Ishikawa (cell line): ENCODE measurements around the gene ARHGEF19.
A peak's percentile ranks its signal among the peaks of the same experiment; 100 is the strongest.

Source experiments
- CEBPB ChIP-seq: IDR thresholded peaks from 2 replicates; pipeline ENCODE4 v1.6.1; 2012
- CREB1 ChIP-seq: IDR thresholded peaks from 2 replicates; pipeline ENCODE4 v1.6.1; 2012; ENCODE audit warnings: low read depth
- EGR1 ChIP-seq: IDR thresholded peaks from 2 replicates; pipeline ENCODE4 v1.6.1; 2012
- EP300 ChIP-seq: IDR thresholded peaks from 2 replicates; pipeline ENCODE4 v1.6.1; 2012; ENCODE audit warnings: borderline replicate concordance
- FOXM1 ChIP-seq: IDR thresholded peaks from 2 replicates; pipeline ENCODE4 v1.6.1; 2012; ENCODE audit warnings: low read depth, borderline replicate concordance
- NFIC ChIP-seq: IDR thresholded peaks from 2 replicates; pipeline ENCODE4 v1.6.1; 2012
- RAD21 ChIP-seq: IDR thresholded peaks from 2 replicates; pipeline ENCODE4 v1.6.1; 2012; ENCODE audit warnings: low read depth
- TAF1 ChIP-seq: IDR thresholded peaks from 2 replicates; pipeline ENCODE4 v1.6.1; 2012; ENCODE audit warnings: low read depth, mild to moderate bottlenecking
- TCF12 ChIP-seq: IDR thresholded peaks from 2 replicates; pipeline ENCODE4 v1.6.1; 2012; ENCODE audit warnings: low read depth
- TEAD4 ChIP-seq: IDR thresholded peaks from 2 replicates; pipeline ENCODE4 v1.6.1; 2012
- YY1 ChIP-seq: IDR thresholded peaks from 2 replicates; pipeline ENCODE4 v1.6.1; 2012; ENCODE audit warnings: low read depth
- ZBTB7A ChIP-seq: IDR thresholded peaks from 2 replicates; pipeline ENCODE4 v1.6.1; 2012; ENCODE audit warnings: low read depth
- TF ChIP-seq, protein P1 (sequence below): IDR thresholded peaks from 2 replicates; pipeline ENCODE4 v1.6.1; 2012; ENCODE audit warnings: low read depth, mild to moderate bottlenecking
- TF ChIP-seq, protein P2 (sequence below): IDR thresholded peaks from 2 replicates; pipeline ENCODE4 v1.6.1; 2012
- TF ChIP-seq, protein P3 (sequence below): IDR thresholded peaks from 2 replicates; pipeline ENCODE4 v1.6.1; 2012

ARHGEF19 gene

DNA sequence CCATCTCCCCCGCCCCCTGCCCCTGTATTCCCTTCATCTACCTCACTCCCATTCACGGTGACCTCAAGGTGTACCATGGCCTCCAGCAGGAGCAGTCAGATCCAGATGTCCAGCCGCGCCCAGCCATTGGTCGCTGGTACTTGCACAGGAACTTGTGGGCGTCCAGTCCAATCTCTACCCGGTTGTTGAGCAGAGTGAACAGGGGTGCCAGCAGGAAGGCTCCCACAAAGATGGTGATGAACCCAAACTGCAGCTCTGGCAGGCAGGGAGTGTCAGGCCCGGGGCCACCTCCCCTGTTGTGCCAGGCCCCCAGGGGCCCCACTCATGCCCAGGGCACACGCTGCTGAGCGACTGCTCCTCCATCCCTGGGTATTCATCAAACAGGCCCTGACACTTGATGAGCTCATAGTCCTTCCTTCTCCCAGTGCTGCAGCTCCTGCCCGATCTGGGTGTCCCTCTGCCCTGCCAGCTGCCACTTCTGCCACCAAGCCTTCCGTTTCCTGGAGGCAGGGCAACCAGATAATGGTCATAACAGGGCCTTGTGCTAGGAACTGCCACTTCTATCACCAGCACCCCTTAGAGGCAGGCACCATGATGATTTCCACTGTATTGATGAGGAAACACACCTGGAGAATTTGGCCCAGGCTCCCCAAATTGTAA is 5.7 kb upstream of the ARHGEF19 start:
- TF ChIP-seq EGR1 (no peak), TEAD4 (no peak), YY1 (no peak), FOXM1 (no peak), ZBTB7A (no peak), NFIC (no peak), TCF12 (no peak), EP300 (no peak), CEBPB (no peak), TAF1 (no peak)
- TF ChIP-seq, protein P1, sequence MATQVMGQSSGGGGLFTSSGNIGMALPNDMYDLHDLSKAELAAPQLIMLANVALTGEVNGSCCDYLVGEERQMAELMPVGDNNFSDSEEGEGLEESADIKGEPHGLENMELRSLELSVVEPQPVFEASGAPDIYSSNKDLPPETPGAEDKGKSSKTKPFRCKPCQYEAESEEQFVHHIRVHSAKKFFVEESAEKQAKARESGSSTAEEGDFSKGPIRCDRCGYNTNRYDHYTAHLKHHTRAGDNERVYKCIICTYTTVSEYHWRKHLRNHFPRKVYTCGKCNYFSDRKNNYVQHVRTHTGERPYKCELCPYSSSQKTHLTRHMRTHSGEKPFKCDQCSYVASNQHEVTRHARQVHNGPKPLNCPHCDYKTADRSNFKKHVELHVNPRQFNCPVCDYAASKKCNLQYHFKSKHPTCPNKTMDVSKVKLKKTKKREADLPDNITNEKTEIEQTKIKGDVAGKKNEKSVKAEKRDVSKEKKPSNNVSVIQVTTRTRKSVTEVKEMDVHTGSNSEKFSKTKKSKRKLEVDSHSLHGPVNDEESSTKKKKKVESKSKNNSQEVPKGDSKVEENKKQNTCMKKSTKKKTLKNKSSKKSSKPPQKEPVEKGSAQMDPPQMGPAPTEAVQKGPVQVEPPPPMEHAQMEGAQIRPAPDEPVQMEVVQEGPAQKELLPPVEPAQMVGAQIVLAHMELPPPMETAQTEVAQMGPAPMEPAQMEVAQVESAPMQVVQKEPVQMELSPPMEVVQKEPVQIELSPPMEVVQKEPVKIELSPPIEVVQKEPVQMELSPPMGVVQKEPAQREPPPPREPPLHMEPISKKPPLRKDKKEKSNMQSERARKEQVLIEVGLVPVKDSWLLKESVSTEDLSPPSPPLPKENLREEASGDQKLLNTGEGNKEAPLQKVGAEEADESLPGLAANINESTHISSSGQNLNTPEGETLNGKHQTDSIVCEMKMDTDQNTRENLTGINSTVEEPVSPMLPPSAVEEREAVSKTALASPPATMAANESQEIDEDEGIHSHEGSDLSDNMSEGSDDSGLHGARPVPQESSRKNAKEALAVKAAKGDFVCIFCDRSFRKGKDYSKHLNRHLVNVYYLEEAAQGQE: no peak
- TF ChIP-seq, protein P2, sequence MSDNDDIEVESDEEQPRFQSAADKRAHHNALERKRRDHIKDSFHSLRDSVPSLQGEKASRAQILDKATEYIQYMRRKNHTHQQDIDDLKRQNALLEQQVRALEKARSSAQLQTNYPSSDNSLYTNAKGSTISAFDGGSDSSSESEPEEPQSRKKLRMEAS: no peak
- TF ChIP-seq, protein P3, sequence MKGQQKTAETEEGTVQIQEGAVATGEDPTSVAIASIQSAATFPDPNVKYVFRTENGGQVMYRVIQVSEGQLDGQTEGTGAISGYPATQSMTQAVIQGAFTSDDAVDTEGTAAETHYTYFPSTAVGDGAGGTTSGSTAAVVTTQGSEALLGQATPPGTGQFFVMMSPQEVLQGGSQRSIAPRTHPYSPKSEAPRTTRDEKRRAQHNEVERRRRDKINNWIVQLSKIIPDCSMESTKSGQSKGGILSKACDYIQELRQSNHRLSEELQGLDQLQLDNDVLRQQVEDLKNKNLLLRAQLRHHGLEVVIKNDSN: no peak

DNA sequence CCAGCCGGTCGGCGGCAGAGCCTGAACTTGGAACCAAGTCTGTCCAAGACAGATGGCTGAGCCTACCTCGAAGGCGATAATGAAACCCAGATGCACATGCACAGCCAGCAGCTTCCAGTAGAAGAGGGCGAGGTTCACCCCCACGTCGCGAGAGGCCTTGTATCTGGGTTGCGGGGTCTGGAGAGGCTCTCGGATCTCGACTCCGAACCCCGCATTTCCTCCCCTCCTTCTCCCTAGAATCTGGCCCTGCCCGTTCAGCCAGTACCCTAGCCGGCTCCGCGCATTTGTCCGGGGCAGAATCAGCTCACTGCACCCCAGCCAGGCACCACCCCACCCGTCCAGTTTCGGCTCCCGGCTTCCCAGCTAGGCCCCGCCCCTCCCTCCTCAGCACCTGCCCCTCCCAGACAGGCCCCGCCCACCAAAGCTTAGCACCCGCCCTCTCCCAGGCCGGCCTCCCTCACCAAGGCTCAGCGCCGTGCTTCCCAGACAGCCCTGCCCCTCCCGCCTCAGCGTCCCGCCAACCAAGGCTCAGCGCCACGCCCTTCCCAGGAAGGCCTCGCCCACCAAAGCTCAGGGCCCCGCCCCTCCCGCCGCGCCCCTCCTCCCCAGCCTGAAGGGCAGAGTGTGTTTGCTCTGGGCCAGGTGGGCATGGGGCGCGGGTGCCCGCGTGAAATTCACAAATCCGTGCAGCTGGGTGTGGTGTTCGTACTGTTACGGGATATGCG is 4.8 kb upstream of the ARHGEF19 start:
- TF ChIP-seq, protein P2: peak; percentile 88
- TF ChIP-seq YY1: 0 out of 2 replicates have a peak, but pooled peaks have one; percentile 24
- peak; percentile 52; the same call in 1 of the 2 replicates for TF ChIP-seq TAF1
- TF ChIP-seq EGR1: no peak
- TF ChIP-seq, protein P1: no peak
- TF ChIP-seq ZBTB7A: peak; percentile 68
- TF ChIP-seq CEBPB: no peak
- peak; percentile 26; the same call in 1 of the 2 replicates for TF ChIP-seq NFIC
- TF ChIP-seq CREB1: no peak
- TF ChIP-seq RAD21: no peak

DNA sequence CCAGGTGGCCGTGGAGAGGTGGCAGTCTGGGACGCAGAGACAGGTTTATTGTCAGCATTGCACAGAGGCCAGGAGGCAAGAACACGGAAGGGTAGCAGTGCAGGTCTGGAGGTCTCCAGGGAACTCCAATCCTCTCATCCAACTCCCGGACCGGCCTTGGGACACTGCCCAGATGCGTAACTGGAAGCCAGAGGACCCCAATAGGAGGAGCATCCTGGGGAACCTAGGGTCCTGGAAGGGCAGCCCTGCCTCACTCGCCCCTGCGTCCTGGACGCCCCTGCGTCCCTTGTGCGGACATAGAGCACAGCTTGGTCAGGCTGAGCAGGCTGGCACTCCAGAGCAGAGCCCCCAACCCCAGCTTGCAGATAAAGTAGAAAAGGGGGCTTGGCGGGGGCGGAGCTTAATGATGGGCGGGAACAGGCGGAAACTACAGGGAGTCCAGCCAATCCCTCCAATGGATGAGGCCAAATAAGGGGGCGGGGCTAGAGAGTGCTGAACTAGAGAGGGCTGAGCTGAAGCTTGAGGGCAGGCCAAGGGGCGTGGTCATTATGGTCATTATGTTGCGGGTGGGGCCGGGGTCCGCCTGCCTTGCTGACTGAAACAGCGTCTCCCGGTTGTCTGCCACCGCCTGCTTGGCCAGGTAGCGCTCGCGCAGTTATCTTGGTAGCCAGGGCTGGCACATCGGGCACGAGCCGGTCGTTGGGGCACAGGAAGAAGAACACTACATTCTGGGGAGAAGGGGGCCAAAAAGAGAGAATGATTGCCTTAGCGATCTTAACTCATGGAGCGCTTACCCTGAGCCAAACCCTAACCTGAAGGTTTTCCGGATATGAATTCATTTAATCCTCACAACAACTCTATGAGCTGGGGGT is 3.7 kb upstream of the ARHGEF19 start:
- TF ChIP-seq ZBTB7A: peak; percentile 91
- TF ChIP-seq, protein P2: no peak

DNA sequence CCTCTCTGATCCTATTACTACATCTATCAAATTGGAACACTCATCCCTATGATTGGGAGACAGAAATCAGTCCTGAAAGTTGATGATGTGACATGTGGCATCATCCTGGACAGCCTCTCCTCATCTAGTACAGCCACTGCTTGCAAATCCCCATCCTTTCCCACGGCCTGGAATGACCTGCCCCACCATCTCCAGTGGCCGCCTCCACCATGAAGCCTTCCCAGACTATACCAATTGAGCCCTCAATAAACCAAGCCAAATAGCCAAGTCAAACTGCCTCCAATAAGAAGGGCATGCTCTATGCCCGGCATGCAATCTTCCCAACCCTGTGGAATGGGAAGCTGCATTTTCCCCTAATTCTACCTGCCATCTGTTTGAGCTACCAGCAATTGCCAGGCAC is 561 bp upstream of the ARHGEF19 start:
- TF ChIP-seq YY1 (no peak), NFIC (no peak), CREB1 (no peak), TAF1 (no peak), FOXM1 (no peak), ZBTB7A (no peak), EGR1 (no peak), TCF12 (no peak), RAD21 (no peak), EP300 (no peak), TEAD4 (no peak), CEBPB (no peak)
- TF ChIP-seq, protein P3: no peak
- TF ChIP-seq, protein P2: no peak
- TF ChIP-seq, protein P1: no peak
